T-cell (primary cell): Measurements from ENCODE around the gene RPL19. TPM values are rescaled to one million over a fixed set of nuclear protein-coding genes. Genes with fewer than 3 reads are reported as not detected.

ENCODE experiments used
- ATAC-seq, 4 experiments: fragments of 200-7000 bp in 3 of 4; fragments of 150-1000 bp in 1 of 4; cut with Tn5 transposase; replicated peaks in 1 of 4; 1 replicate in 3 of 4; 2 replicates in 1 of 4; pipeline ENCODE4 v1.10.0; 2021; ENCODE audit warnings: moderate library complexity in 3 of 4, mild to moderate bottlenecking in 2 of 4, moderate number of reproducible peaks in 1 of 4
- CTCF ChIA-PET, 2 donors: fragments of 300-600 bp; sonication (Branson Sonifier 250); formaldehyde crosslinking; loops; one replicate each; lab custom pipeline; 2022; ENCODE audit warnings: antibody characterized with exemption in 2 of 2; lab: Charles Lee
- POLR2A ChIA-PET, 2 donors: fragments of 300-600 bp; sonication (Branson Sonifier 250); formaldehyde crosslinking; loops; one replicate each; lab custom pipeline; 2022; ENCODE audit warnings: antibody characterized with exemption in 2 of 2; lab: Charles Lee
- DNase-seq, 35 experiments: peaks; one replicate each; pipeline versions ENCODE4 v3.0.0 to v3.0.0-alpha.2; 2013 to 2023
- H3K27ac ChIP-seq: one replicate; pipeline ENCODE4 v1.5.1; 2013; ENCODE audit warnings: low read length
- H3K27me3 ChIP-seq, 2 experiments: replicated peaks in 1 of 2; 1 replicate in 1 of 2; 2 replicates in 1 of 2; pipeline versions ENCODE4 v1.6.1 to v1.7.0; 2013; ENCODE audit warnings: low read length in 1 of 2, mixed read lengths in 1 of 2; ENCODE audit not compliant: control insufficient read depth in 2 of 2, insufficient read depth in 2 of 2; ENCODE audit errors: extremely low read depth in 1 of 2
- H3K36me3 ChIP-seq, 2 donors: 1 replicate in 1 of 2; 2 replicates in 1 of 2; pipeline versions ENCODE4 v1.6.1 to v1.7.0; 2013; ENCODE audit warnings: low read length in 1 of 2; ENCODE audit not compliant: control insufficient read depth in 2 of 2, insufficient read depth in 1 of 2; ENCODE audit errors: extremely low read depth in 1 of 2
- H3K4me1 ChIP-seq, 2 experiments: 1 replicate in 1 of 2; 2 replicates in 1 of 2; pipeline versions ENCODE4 v1.6.1 to v1.7.0; 2013; ENCODE audit warnings: low read length in 2 of 2, mixed read lengths in 1 of 2; ENCODE audit not compliant: insufficient read depth in 2 of 2, control insufficient read depth in 1 of 2; ENCODE audit errors: extremely low read depth in 1 of 2
- H3K4me3 ChIP-seq, 2 donors: 1 replicate in 1 of 2; 2 replicates in 1 of 2; pipeline versions ENCODE4 v1.5.1 to v1.7.0; 2013; ENCODE audit warnings: mild to moderate bottlenecking in 2 of 2, low read length in 1 of 2, moderate library complexity in 1 of 2; ENCODE audit not compliant: control insufficient read depth in 1 of 2; ENCODE audit errors: extremely low read depth in 1 of 2
- H3K9me3 ChIP-seq: 2 replicates; pipeline ENCODE4 v1.7.0; 2013
- H3K27ac Mint-ChIP-seq, 2 donors: one replicate each; pipeline ENCODE4 v1.8.0; 2020 to 2021; ENCODE audit warnings: mild to moderate bottlenecking in 2 of 2, mixed read lengths in 2 of 2
- H3K27me3 Mint-ChIP-seq, 2 donors: one replicate each; pipeline ENCODE4 v1.8.0; 2021 to 2022; ENCODE audit warnings: mixed read lengths in 2 of 2
- H3K36me3 Mint-ChIP-seq: one replicate; pipeline ENCODE4 v1.8.0; 2021; ENCODE audit warnings: mixed read lengths
- H3K4me1 Mint-ChIP-seq, 3 donors: one replicate each; pipeline ENCODE4 v1.8.0; 2020 to 2022; ENCODE audit warnings: mixed read lengths in 3 of 3, mild to moderate bottlenecking in 1 of 3
- H3K4me3 Mint-ChIP-seq, 3 donors: one replicate each; pipeline ENCODE4 v1.8.0; 2020 to 2022; ENCODE audit warnings: mild to moderate bottlenecking in 3 of 3, mixed read lengths in 3 of 3, moderate library complexity in 3 of 3
- H3K9me3 Mint-ChIP-seq, 3 donors: one replicate each; pipeline ENCODE4 v1.8.0; 2020 to 2022; ENCODE audit warnings: mixed read lengths in 3 of 3
- WGBS: methylation state at CpG from one replicate; pipeline ENCODE4 v1.1.5; 2013; ENCODE audit warnings: missing lambda C conversion rate; ENCODE audit not compliant: insufficient coverage; 5-methylcytosine and 5-hydroxymethylcytosine counted together
- total RNA-seq, 35 experiments: library from RNA in 6 of 35; stranded (reverse) in 6 of 35; fragments of 120-200 nt in 1 of 35; gene quantifications; one replicate each; pipeline versions ENCODE4 v1.2.1 to v1.2.4 and lab custom pipeline; 2013 to 2026

RPL19 gene
- total RNA-seq, 5 donors from 2014 or later (not counting 1 experiment from before 2014, with no cell fraction given) = 2,988 to 3,293 (median 3,174) TPM

DNA sequence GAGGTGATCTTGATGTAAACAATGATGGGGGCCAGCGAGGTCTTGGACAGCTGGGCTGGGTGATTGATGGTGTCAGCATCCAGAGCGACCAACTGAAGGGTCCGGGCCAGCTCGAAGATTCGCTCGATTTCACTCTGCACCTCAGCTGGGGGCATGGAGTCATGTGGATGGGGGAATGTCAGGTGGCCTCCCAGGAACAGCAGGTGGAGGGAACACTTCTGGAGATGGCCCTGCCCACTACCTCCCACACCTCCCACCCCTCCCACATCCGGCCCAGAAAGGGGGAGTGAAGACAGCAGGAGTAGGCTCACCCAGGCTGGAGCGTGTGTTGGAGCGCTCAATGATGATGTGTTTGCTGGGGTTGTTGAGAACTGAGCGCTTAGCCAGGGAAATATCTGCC is 16.4 kb upstream of the RPL19 start:
- Mint-ChIP-seq H3K27ac (no peak overlapping the region), H3K4me3 (no peak overlapping the region), H3K27me3 (no peaks in the 10 kb centered on the region), H3K36me3 (peaks cover 26% of the 10 kb centered on the region), H3K4me1 (no peaks in the 10 kb centered on the region), H3K9me3 (no peaks in the 10 kb centered on the region)
- Histone ChIP-seq H3K4me3 (no peak overlapping the region), H3K27ac (no peak overlapping the region), H3K27me3 (no peaks in the 10 kb centered on the region), H3K36me3 (peaks cover 16 to 47% of the 10 kb centered on the region in 2 donors), H3K4me1 (no peaks in the 10 kb centered on the region), H3K9me3 (no peaks in the 10 kb centered on the region)
- ATAC-seq (no peak), DNase-seq (no peak)
- ChIA-PET POLR2A (no interaction called here), CTCF (interaction anchor here in 1 of 2 donors (0.5 kb wide), 1 partner anchor 345 kb away, joined by 4 read pairs; no protein-coding TSS in a partner anchor)
- 92% methylated on average over 2 of the region's 10 CpGs for WGBS

DNA sequence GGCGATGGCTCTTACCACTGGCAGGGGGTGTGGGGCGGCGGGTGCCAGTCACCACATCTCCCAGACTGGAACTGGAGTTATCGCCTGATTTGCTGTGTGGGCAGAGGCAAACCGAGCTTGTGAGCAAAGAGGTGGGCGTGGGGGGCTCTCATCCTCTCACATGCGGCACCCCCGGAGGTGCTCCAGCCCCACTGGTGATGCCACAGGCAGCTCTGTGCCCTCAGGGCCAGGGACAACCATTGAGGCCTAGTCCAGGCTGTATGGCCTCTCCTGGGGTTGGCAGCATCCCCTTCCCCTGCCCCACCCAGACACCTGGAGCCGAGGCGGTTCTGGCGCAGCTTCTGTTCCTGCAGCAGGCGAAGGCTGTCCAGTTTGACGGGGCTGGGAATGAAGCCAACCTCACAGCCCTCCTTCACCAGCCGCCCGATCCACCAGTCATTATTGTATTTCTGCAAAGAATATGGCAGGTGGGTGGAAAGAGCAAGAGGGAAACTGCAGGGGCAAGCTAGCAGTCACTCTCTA is 13.5 kb upstream of the RPL19 start:
- Mint-ChIP-seq H3K4me1 (no peaks in the 10 kb centered on the region), H3K9me3 (no peaks in the 10 kb centered on the region), H3K27ac (no peak overlapping the region), H3K4me3 (no peak overlapping the region), H3K27me3 (no peaks in the 10 kb centered on the region), H3K36me3 (peaks cover 25% of the 10 kb centered on the region)
- H3K4me1 ChIP-seq = no peaks in the 10 kb centered on the region
- no peak for ATAC-seq
- WGBS = 79% methylated on average over 4 of the region's 15 CpGs
- no peak overlapping the region for H3K27ac ChIP-seq
- ChIA-PET CTCF (no interaction called here), POLR2A (no interaction called here)
- no peaks in the 10 kb centered on the region for H3K9me3 ChIP-seq
- H3K27me3 ChIP-seq = no peaks in the 10 kb centered on the region
- no peak overlapping the region for H3K4me3 ChIP-seq
- peaks cover 12 to 55% of the 10 kb centered on the region in 2 donors for H3K36me3 ChIP-seq
- no peak for DNase-seq

DNA sequence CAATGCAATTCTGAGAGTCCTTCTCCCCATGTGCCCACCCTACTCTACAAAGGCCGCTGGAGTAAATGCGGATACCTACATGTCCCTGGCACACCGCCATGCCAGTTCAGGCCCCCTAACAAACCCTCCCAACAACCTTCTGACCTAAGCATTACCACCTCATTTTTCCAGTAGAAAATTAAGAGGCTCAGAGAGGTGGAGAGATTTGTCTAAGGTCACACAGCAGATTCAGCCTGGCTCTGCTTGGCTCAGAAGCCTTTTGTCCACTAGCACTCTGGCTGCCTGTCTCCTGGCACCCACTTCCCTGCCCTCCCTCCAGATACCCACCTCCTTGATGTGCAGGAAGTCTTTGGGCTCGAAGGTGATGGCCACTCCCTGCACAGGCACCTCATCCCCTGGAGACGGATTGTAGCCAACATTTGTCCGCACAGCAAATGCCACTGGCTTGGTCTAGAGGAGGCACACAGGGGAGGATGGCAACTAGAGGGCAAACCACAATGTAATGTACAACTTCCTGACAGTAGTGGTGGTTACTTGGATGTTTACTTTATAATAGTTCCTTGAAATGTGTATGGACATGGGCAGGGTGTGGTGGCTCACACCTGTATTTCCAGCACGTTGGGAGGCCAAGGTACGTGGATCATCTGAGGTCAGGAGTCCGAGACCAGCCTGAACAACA is 12.8 kb upstream of the RPL19 start:
- Histone ChIP-seq H3K4me1 (no peaks in the 10 kb centered on the region), H3K36me3 (peaks cover 12 to 57% of the 10 kb centered on the region in 2 donors), H3K27ac (no peak overlapping the region), H3K27me3 (no peaks in the 10 kb centered on the region), H3K4me3 (no peak overlapping the region), H3K9me3 (no peaks in the 10 kb centered on the region)
- ATAC-seq (no peak), DNase-seq (no peak)
- POLR2A ChIA-PET = no interaction called here
- Mint-ChIP-seq H3K36me3 (peaks cover 27% of the 10 kb centered on the region), H3K4me3 (no peak overlapping the region), H3K27ac (no peak overlapping the region), H3K9me3 (no peaks in the 10 kb centered on the region), H3K4me1 (peaks cover 0 to 3% (median 0%) of the 10 kb centered on the region in 3 donors), H3K27me3 (no peaks in the 10 kb centered on the region)
- WGBS = 83% methylated on average over 4 of the region's 9 CpGs
- CTCF ChIA-PET = no interaction called here

DNA sequence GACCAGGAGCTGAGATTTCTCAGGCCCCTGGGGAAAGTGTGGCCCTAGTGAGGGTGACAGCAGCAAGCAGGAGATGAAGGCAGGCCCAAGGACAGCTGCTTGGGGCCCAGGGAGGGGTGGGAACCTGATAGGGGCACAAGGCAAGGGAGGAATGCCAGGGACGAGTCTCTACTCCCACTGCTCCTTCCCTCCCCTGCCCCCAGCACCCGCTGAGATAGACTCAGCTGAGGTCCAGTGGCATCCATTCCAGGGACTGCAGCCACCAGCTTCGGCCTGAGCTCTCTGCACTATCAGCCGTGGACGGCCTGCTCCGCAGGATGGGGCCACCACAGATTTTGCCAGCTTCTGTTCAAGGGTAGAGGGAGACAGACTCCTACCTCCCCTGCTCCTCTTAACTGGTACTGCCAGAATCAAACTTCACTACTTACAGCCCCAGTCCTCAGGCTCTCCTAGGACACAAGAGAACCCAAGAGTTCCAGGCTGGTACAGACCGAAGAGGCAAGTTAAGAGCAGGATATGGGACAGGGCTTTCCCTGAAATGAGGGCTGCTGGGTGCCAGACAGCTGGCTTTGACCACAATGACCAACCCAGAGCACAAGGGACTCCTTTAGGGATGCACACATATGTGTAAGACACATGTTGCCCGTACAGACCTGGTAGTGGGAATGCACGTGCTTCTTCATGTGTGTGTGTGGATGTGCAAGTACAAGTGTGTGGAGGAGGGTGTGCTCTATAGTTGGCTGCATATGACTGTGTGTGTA is 8.2 kb upstream of the RPL19 start:
- 86% methylated on average over 9 of the region's 9 CpGs for WGBS
- H3K36me3 ChIP-seq = peaks cover 6 to 31% of the 10 kb centered on the region in 2 donors
- no peaks in the 10 kb centered on the region for H3K27me3 ChIP-seq
- H3K27me3 Mint-ChIP-seq = no peaks in the 10 kb centered on the region
- H3K4me3 Mint-ChIP-seq = no peak overlapping the region
- H3K27ac Mint-ChIP-seq = no peak overlapping the region
- DNase-seq (no peak), ATAC-seq (no peak)
- no peaks in the 10 kb centered on the region for H3K9me3 ChIP-seq
- H3K9me3 Mint-ChIP-seq = no peaks in the 10 kb centered on the region
- H3K36me3 Mint-ChIP-seq = peaks cover 12% of the 10 kb centered on the region
- POLR2A ChIA-PET = no interaction called here
- peaks cover 23 to 30% (median 24%) of the 10 kb centered on the region in 3 donors for H3K4me1 Mint-ChIP-seq
- peaks cover 6 to 23% of the 10 kb centered on the region in 2 experiments for H3K4me1 ChIP-seq
- H3K27ac ChIP-seq = no peak overlapping the region
- CTCF ChIA-PET = no interaction called here
- no peak overlapping the region for H3K4me3 ChIP-seq

DNA sequence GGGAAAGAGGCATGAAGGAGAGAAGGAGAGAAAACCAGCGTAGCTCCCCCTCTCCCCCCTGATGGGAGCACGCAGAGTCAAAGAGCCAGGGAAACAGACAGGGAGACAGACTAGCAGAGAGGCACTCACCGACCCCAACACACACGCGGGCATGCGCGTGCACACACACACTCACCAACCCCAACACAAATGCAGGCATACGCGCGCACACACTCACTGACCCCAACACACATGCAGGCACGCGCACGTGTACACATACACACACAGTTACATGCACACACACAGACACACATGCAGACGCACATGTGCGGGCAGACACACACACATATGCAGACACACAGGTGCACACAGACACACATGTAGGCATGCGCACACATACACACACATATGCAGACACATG is 7.2 kb upstream of the RPL19 start:
- peaks cover 0 to 25% of the 10 kb centered on the region in 2 donors for H3K36me3 ChIP-seq
- POLR2A ChIA-PET = interaction anchor here in 1 of 2 donors (0.5 kb wide), 1 partner anchor 234 kb away, joined by 3 read pairs; no protein-coding TSS in a partner anchor
- Mint-ChIP-seq H3K9me3 (no peaks in the 10 kb centered on the region), H3K27ac (peak overlapping the region in 1 of 2 donors; percentile 23), H3K27me3 (no peaks in the 10 kb centered on the region), H3K36me3 (peaks cover 8% of the 10 kb centered on the region), H3K4me1 (peaks cover 24 to 30% (median 24%) of the 10 kb centered on the region in 3 donors), H3K4me3 (no peak overlapping the region)
- CTCF ChIA-PET = interaction anchor here in 1 of 2 donors (0.5 kb wide), 1 partner anchor 25 kb away, joined by 3 read pairs; no protein-coding TSS in a partner anchor
- no peak overlapping the region for H3K27ac ChIP-seq
- over 99% methylated on average over 14 of the region's 16 CpGs for WGBS
- no peaks in the 10 kb centered on the region for H3K27me3 ChIP-seq
- peaks cover 6 to 30% of the 10 kb centered on the region in 2 experiments for H3K4me1 ChIP-seq
- DNase-seq = no peak
- H3K9me3 ChIP-seq = no peaks in the 10 kb centered on the region
- H3K4me3 ChIP-seq = no peak overlapping the region
- ATAC-seq = no peak

DNA sequence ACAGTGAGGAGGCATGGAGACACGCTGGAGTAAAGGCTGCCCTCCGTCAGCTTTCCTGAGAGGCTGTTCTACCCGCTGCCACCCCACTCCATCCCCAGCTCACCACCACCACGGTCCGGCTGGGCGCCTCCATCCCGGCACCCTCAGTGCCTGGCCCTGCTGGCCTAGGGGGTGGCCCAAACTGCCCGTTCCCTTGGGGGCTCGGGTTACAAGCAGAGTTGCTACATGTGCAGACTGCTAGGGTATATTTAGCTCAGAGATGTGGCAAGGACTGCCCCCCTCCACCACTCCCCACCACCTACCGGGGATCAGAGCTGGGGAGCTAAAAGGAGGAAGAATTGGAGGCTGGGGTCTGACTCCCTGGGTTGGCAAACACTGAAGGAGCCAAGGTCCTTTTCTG is 6.7 kb upstream of the RPL19 start:
- Histone ChIP-seq H3K9me3 (no peaks in the 10 kb centered on the region), H3K27me3 (no peaks in the 10 kb centered on the region), H3K4me1 (peaks cover 8 to 35% of the 10 kb centered on the region in 2 experiments), H3K36me3 (peaks cover 0 to 24% of the 10 kb centered on the region in 2 donors), H3K27ac (no peak overlapping the region), H3K4me3 (no peak overlapping the region)
- no peak overlapping the region for H3K4me3 Mint-ChIP-seq
- H3K36me3 Mint-ChIP-seq = peaks cover 8% of the 10 kb centered on the region
- no peaks in the 10 kb centered on the region for H3K9me3 Mint-ChIP-seq
- peaks cover 28 to 33% (median 28%) of the 10 kb centered on the region in 3 donors for H3K4me1 Mint-ChIP-seq
- DNase-seq (no peak), ATAC-seq (no peak)
- ChIA-PET CTCF (interaction anchor here in 1 of 2 donors (0.5 kb wide), 1 partner anchor 26 kb away, joined by 3 read pairs; no protein-coding TSS in a partner anchor), POLR2A (no interaction called here)
- 82% methylated on average over 4 of the region's 10 CpGs for WGBS
- no peaks in the 10 kb centered on the region for H3K27me3 Mint-ChIP-seq
- no peak overlapping the region for H3K27ac Mint-ChIP-seq
